Measurements from ENCODE around the gene HSP90AB1. TPM values are rescaled to one million over a fixed set of nuclear protein-coding genes. Genes with fewer than 3 reads are reported as not detected.

The HSP90AB1 gene
- total and polyA plus RNA-seq, 9 of the 15 experiments (the other 6 are each of a cell fraction or from before 2014, with no cell fraction given): 1,780 to 3,358 (median 2,262) TPM

DNA sequence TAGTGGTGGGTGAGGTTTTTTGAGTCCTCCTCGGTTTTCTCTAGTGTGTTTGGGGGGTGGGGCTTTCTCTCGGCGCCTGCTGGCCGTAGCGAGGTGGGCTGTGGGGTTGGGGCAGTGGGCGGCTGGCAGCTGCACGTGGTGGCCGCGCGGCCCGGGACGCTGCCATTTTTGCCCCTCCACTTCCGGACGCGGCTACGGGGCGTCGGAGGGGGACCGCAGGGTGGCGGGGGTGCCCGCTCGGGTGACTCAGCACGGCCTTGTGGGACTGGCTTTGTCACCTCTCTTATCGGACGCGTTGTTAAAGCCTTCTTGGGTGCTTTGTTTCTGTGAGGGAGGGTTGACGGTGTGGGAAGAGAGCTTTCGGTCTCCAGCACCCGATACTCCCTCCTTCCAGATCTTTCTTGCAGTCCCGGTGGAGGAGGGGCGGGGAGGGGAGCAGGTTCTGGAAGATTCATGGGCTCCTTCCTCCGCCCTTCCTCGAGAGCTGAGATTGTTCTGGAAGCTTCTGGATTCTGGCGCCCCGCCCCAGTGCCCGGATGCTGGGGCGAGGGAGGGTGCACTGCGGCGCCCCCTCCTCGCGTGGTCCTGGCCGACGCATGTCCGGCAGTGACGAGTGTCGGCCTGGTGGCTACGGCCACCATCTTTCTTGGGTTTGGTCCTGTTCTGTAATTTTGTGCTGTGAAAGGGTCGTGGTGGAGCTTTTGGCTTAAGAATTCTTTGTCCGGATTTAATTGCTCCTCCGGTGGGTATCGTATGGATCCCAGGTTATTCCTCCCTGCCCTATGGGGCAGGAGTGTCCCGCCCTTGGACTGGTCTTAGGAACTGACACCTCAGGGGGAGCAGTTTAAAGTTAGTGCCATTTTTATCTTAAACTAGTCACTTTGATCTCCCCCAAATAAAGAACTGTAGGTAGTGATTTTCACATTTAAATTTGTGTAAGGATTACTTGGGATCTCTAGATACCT lies 719 bp downstream of the HSP90AB1 start (continued):
- TF ChIP-seq, protein P1, sequence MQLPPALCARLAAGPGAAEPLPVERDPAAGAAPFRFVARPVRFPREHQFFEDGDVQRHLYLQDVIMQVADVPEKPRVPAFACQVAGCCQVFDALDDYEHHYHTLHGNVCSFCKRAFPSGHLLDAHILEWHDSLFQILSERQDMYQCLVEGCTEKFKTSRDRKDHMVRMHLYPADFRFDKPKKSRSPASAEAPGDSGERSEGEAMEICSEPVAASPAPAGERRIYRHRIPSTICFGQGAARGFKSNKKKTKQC (CRISPR knock-in tag; IDR thresholded peaks at IDR 0.05): peak; percentile 5; the same call in 1 of the 2 replicates
- TF ChIP-seq HDAC1 (IDR thresholded peaks at IDR 0.05) (peak; percentile 97 to 100; a peak in 3 of 4 replicates), ZNF174 (CRISPR knock-in tag; IDR thresholded peaks at IDR 0.05) (no peak), POLR3G (IDR thresholded peaks at IDR 0.05; ENCODE audit: extremely low read depth, insufficient read length, insufficient replicate concordance) (no peak), THRAP3 (IDR thresholded peaks at IDR 0.05; ENCODE audit: borderline replicate concordance) (no peak), ESRRA (IDR thresholded peaks at IDR 0.05; ENCODE audit: borderline replicate concordance, low read depth) (peak; percentile 54; the same call in 1 of the 2 replicates), SNRNP70 (optimal IDR thresholded peaks at IDR 0.05; ENCODE audit: low read depth, low read length) (peak; percentile 22), RB1 (IDR thresholded peaks at IDR 0.05; ENCODE audit: low read depth) (0 out of 2 replicates have a peak, but pooled peaks have one; percentile 41), ZNF217 (CRISPR knock-in tag; IDR thresholded peaks at IDR 0.05) (no peak), GABPB1 (CRISPR knock-in tag; IDR thresholded peaks at IDR 0.05) (peak; percentile 92)
- TF ChIP-seq, protein P2, sequence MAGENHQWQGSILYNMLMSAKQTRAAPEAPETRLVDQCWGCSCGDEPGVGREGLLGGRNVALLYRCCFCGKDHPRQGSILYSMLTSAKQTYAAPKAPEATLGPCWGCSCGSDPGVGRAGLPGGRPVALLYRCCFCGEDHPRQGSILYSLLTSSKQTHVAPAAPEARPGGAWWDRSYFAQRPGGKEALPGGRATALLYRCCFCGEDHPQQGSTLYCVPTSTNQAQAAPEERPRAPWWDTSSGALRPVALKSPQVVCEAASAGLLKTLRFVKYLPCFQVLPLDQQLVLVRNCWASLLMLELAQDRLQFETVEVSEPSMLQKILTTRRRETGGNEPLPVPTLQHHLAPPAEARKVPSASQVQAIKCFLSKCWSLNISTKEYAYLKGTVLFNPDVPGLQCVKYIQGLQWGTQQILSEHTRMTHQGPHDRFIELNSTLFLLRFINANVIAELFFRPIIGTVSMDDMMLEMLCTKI (IDR thresholded peaks at IDR 0.05; ENCODE audit: partially characterized antibody): no peak
- TF ChIP-seq, protein P3, sequence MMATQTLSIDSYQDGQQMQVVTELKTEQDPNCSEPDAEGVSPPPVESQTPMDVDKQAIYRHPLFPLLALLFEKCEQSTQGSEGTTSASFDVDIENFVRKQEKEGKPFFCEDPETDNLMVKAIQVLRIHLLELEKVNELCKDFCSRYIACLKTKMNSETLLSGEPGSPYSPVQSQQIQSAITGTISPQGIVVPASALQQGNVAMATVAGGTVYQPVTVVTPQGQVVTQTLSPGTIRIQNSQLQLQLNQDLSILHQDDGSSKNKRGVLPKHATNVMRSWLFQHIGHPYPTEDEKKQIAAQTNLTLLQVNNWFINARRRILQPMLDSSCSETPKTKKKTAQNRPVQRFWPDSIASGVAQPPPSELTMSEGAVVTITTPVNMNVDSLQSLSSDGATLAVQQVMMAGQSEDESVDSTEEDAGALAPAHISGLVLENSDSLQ (IDR thresholded peaks at IDR 0.05): no peak; the same call in 1 of the 2 replicates
- TF ChIP-seq, protein P4, sequence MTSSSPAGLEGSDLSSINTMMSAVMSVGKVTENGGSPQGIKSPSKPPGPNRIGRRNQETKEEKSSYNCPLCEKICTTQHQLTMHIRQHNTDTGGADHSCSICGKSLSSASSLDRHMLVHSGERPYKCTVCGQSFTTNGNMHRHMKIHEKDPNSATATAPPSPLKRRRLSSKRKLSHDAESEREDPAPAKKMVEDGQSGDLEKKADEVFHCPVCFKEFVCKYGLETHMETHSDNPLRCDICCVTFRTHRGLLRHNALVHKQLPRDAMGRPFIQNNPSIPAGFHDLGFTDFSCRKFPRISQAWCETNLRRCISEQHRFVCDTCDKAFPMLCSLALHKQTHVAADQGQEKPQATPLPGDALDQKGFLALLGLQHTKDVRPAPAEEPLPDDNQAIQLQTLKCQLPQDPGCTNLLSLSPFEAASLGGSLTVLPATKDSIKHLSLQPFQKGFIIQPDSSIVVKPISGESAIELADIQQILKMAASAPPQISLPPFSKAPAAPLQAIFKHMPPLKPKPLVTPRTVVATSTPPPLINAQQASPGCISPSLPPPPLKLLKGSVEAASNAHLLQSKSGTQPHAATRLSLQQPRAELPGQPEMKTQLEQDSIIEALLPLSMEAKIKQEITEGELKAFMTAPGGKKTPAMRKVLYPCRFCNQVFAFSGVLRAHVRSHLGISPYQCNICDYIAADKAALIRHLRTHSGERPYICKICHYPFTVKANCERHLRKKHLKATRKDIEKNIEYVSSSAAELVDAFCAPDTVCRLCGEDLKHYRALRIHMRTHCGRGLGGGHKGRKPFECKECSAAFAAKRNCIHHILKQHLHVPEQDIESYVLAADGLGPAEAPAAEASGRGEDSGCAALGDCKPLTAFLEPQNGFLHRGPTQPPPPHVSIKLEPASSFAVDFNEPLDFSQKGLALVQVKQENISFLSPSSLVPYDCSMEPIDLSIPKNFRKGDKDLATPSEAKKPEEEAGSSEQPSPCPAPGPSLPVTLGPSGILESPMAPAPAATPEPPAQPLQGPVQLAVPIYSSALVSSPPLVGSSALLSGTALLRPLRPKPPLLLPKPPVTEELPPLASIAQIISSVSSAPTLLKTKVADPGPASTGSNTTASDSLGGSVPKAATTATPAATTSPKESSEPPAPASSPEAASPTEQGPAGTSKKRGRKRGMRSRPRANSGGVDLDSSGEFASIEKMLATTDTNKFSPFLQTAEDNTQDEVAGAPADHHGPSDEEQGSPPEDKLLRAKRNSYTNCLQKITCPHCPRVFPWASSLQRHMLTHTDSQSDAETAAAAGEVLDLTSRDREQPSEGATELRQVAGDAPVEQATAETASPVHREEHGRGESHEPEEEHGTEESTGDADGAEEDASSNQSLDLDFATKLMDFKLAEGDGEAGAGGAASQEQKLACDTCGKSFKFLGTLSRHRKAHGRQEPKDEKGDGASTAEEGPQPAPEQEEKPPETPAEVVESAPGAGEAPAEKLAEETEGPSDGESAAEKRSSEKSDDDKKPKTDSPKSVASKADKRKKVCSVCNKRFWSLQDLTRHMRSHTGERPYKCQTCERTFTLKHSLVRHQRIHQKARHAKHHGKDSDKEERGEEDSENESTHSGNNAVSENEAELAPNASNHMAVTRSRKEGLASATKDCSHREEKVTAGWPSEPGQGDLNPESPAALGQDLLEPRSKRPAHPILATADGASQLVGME (CRISPR knock-in tag; IDR thresholded peaks at IDR 0.05): no peak
- TF ChIP-seq, protein P5, sequence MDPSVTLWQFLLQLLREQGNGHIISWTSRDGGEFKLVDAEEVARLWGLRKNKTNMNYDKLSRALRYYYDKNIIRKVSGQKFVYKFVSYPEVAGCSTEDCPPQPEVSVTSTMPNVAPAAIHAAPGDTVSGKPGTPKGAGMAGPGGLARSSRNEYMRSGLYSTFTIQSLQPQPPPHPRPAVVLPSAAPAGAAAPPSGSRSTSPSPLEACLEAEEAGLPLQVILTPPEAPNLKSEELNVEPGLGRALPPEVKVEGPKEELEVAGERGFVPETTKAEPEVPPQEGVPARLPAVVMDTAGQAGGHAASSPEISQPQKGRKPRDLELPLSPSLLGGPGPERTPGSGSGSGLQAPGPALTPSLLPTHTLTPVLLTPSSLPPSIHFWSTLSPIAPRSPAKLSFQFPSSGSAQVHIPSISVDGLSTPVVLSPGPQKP (CRISPR knock-in tag; IDR thresholded peaks at IDR 0.05): no peak

Data from K562 (cell line).